NCI-H69 (cell line): Measurements from ENCODE around the gene KBTBD6.
"Not testable (repeated sequence)": the region's sequence is repeated elsewhere in the genome, so short reads cannot be mapped to it uniquely, and the experiment has no call there.

Experiments
- DNase-seq: peaks from one replicate; lab custom pipeline; 2025; lab: John Stamatoyannopoulos, UW

The KBTBD6 gene, protein sequence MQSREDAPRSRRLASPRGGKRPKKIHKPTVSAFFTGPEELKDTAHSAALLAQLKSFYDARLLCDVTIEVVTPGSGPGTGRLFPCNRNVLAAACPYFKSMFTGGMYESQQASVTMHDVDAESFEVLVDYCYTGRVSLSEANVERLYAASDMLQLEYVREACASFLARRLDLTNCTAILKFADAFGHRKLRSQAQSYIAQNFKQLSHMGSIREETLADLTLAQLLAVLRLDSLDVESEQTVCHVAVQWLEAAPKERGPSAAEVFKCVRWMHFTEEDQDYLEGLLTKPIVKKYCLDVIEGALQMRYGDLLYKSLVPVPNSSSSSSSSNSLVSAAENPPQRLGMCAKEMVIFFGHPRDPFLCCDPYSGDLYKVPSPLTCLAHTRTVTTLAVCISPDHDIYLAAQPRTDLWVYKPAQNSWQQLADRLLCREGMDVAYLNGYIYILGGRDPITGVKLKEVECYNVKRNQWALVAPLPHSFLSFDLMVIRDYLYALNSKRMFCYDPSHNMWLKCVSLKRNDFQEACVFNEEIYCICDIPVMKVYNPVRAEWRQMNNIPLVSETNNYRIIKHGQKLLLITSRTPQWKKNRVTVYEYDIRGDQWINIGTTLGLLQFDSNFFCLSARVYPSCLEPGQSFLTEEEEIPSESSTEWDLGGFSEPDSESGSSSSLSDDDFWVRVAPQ

DNA sequence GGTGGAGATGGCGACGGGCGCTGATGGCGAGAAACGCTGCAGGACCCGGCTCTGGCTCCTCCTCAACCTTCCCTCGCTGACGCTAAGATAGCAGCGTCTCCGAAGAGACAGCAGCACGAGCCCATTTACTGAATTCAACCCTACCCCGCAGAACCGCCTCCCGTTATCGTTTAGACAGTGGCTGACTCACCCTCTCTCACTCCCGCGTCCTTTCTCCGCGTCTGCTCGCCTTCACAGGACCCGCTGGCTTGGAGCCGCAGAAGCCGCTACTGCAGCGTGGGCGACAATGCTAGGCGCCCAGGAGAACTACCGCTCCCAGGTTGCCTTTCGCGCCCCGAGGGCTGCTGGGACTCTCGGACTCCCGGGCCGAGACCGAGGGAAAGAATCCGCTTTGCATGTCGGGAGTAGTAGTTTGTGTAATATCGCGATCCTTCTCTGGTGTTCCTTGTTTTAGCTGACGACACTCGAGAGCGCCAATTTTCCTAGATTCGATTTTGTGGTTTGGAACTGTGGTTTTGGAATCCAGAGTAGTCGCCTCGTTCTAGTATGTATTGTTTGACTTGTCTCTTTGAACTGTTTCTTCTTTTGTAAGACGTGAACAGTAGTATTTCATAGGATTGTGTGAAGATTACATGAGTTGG lies at the start of gene KBTBD6:
KBTBD6 (minus strand) TSS at position 291 of the 641 bp plus-strand sequence. CDS start 291 bp downstream, outside the sequence.
- DNase-seq = peak; percentile 97

GRCh38 chr13:41182231-41182630 lies 49.6 kb upstream of the KBTBD6 start:
- DNase-seq = no peak

DNA sequence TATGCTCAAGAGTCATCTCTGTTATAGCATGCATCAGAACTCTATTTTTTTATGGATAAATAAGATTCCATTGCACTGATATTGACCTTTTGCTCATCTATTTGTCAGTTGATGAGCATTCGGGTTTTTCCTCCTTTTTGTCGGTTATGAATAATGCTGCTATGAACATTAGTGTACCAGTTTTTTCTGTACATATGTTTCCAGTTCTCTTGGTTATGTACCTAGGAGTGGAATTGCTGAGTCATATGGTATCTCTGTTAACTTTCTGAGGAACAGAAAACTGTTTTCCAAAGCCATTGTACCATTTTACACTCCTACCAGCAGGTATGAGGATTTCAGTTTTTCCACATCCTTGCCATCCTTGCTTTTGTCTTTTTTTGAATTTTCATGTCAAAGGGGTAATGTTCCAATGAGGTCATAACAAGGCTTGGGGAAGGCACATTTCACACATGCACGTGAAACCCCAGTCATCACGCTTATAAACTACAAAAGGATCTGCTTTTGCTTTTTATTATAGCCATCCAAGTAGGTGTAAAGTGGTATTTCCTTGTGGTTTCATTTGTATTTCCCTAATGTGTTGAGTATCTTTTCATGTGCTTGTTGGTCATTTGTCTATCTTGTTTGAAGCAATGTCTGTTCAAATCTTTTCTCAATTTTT lies 47.1 kb upstream of the KBTBD6 start:
- DNase-seq = no peak

GRCh38 chr13:41178040-41178439 lies 45.4 kb upstream of the KBTBD6 start:
- no peak for DNase-seq

GRCh38 chr13:41177616-41178015 lies 45.0 kb upstream of the KBTBD6 start:
- no peak for DNase-seq

GRCh38 chr13:41175576-41175975 lies 43.0 kb upstream of the KBTBD6 start:
- not testable (repeated sequence) for DNase-seq

DNA sequence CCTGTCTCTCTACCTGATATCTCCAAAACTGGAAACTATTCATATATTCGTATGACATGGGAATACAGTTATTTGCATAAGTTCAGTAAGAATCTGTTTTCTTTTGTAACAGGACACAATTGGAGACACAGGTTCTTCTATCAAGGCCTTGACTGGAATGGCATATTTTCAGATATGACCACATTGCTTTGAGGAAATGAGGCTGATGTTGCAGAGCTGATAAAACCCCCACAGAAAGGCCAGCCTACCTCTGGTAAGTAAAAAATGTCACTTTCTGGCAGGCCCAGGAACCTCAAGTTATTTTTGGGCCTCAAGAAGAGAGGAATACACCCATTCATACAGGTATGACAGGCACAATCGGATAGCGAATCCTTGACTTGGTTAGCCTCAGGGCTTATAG lies 29.5 kb upstream of the KBTBD6 start:
- no peak for DNase-seq

GRCh38 chr13:41159174-41159573 lies 26.6 kb upstream of the KBTBD6 start:
- DNase-seq = no peak

DNA sequence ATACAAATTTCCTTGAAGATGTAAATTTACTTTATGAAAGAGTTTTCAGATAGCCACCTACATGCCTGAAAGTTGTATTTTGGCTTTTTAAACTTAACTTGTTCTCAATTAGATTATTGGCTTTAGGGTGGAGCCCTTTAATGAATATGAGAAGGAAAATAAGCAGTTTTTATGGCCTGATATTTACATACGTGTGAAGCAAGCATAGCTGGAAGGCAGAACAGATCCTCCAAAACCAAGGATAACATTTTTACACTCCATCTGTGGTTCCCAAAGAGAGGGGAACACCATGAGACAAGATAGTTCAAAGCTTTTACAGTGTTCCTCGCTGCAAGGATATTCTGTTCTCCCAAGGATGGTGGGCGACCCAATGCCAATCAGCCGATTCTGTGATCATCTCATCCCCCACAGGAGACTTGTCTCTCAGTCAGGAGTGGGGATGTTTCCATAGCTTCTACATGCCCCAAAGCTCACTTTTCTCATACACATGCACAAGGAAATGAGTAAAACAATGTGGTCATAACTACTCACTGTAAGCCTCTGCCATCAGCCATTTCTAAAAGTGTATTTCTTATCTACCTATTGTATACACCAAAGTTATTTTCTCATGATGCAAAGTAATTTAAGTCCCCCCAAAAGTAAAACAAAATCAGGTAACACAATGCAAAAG lies 24.6 kb upstream of the KBTBD6 start:
- DNase-seq = no peak

DNA sequence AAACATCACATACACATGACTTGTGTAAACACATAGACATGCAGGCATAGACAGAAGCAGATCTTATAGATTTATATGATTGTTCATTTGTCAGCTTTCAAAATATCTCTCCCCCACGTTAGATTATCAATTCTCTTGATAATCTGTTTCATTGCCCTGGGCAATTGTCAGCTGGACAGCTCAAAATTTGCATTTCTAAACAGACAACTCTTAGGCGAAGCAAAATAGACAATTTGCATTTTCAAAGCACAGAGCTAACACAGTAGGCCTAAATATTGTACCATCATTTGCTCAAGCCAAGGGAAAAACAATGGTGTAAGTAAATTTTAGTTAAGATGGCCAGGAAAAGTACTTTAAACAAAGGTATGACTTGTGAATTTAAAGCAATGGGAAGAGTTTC lies 24.0 kb upstream of the KBTBD6 start:
- DNase-seq = no peak

DNA sequence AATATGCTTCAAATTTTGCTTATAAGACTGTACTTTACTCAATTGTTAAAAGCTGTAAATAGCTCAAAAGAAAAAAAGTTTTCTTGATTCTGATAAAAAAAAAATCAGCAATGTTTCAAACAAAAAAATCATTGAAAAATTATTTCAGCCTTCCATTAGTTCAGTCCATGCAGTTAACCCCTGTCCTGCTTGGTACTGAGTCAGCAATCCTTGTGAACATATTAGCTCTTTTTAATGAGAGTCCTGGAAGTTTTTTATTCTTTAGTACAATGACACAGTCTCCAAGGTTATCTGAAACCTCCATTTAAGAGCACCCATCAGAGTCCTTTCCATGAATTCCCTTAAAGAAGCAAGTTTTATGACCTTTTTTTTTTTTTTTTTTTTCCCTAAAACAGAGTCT lies 21.4 kb upstream of the KBTBD6 start:
- DNase-seq = no peak

GRCh38 chr13:41152005-41152404 lies 19.4 kb upstream of the KBTBD6 start:
- DNase-seq = no peak

GRCh38 chr13:41150058-41150457 lies 17.5 kb upstream of the KBTBD6 start:
- DNase-seq = no peak

DNA sequence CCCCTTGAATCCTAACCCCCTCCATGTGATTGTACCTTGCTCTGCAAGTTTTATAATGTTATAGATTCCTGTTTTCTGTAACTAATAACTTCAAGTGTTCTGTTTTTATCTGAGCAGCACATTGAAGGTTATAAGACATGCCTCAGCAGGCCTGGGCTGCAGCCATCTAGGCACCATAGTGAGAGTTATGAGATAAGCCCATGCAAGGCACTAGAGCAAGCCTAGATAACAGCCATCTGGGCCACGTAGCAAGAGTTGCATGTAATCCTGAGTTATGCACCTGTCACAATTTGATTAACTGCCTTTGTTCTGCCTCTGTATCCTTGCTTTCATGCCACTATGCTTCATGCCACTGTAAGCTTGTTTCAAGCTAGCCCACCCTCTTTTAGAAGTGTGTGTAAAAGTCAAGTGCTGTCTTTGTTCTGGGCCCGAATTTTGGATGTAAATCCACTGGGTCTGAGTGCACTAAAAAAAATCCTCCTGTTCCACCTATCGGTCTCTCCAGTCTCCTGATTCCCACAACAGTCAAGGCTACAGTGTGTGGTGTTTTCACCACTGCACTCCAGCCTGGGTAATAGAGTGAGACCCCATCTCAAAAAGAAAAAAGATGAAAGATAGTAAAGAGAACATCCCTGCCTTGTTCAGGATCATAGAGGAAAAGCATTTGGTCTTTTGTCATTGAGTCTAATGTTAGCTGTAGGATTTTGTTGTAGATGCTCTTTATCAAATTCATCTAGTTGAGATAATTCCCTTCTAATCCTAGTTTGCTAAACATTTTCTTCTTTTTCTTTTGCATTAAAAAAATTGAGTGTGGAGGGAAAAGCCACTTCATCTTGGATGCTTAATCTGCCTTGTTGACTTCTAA lies 16.0 kb upstream of the KBTBD6 start:
- DNase-seq = no peak

DNA sequence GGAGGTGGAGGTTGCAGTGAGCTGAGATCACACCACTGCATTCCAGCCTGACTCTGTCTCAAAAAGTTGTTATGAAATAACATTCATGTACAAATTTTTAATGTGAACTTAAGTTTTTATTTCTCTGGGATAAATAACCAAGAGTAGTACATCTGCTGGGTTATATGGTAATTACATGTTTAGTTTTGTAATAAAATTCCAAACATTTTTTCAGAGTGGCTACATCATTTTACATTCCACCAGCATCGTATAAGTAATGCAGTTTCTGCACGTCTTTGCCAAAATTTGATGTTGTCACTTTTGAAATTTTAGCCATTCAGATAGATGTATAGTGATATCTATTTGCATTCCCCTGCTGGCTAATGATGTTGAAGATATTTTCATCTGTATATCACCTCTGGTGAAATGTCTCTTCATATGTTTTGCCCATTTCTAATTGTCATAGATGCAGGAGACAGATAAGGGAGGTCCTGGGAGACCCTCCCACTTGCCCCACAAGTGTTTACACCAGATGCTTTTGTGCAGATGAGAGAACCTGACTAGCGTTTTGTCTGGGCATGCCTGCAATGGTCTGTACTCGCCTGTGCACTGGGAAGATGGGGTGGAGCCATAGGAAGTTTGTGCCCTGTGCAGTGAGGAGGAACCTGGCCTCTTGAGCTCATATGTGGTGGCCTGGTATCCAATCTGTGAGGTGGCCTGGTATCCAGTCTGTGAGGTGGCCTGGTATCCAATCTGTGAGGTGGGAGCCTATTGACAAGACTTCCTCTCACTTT lies 12.7 kb upstream of the KBTBD6 start:
- no peak for DNase-seq

DNA sequence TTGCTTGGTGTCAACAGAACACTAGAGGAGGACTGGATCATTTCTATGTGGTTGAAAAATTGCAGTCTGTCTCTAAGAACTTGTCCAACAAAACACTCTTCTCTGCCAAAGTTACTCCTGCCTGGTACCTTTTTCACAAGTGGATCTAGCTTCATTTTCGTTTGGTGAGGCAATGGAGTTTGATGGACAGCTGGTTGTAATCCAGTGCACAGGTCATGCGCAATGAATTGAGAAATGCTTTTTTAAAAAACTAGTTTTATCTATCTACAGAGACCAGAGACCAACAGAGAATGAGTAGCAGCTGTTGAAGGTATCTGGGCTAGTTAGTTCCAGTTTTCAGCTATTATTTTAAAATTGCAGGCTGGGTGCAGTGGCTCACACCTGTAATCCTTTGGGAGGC lies 12.0 kb upstream of the KBTBD6 start:
- DNase-seq = no peak

- DNase-seq = no peak
These were observed 6.8 kb upstream of the KBTBD6 start for GRCh38 chr13:41139296-41139966.

- no peak for DNase-seq
These were observed 5.3 kb upstream of the KBTBD6 start for GRCh38 chr13:41137951-41138350.

DNA sequence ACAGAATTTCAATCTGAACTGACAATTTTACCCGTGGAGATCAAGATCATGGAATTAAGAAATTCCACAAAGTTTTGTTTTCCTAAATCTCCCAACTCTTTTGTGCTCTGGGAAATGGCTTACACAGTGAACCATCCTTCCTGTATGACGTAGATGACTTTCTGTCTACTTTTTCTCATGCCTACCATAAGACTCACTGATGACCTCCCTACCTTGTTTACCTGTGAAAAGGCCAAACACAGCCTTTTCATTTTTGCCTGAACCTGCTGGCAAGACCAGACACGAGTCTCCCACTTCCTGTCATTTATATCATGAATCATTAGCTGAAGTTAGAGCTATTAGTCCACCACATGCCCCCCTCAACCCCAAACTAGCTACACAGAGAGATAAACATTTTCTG lies 4.6 kb upstream of the KBTBD6 start:
- DNase-seq = no peak
